ENCODE data around the gene GGA3. TPM values are rescaled to one million over a fixed set of nuclear protein-coding genes. Genes with fewer than 3 reads are reported as not detected.
A peak's percentile ranks its signal among the peaks of the same experiment; 100 is the strongest.

The GGA3 gene
- total RNA-seq, 1 experiment from 2014 or later = 58.3 TPM

- ChIA-PET CTCF (interaction anchor here (1.9 kb wide), 1 partner anchor 14 kb away, joined by 7 read pairs; no protein-coding TSS in a partner anchor), RAD21 (ENCODE audit: low non-redundant PET in 1 of 2, low total read pairs in 2 of 2, uncharacterized antibody in 2 of 2, unreplicated experiment in 2 of 2) (interaction anchor here in 1 of 2 experiments (0.6 to 1.5 kb wide), 3 partner anchors 8 to 85 kb away, joined by 3 to 4 read pairs (median 4); no protein-coding TSS in a partner anchor), POLR2A (no interaction called here)
- no peak overlapping the region; the same call in 1 of the 2 replicates for H3K27ac ChIP-seq (ENCODE audit: low read depth, low read length)
- TF ChIP-seq ZBTB33 (IDR thresholded peaks at IDR 0.05; ENCODE audit: extremely low read depth, insufficient replicate concordance, low read length) (no peak), TCF7L2 (IDR thresholded peaks at IDR 0.05; ENCODE audit: borderline replicate concordance, extremely low read depth, insufficient read depth, insufficient read length) (no peak), ZFX (IDR thresholded peaks at IDR 0.05) (no peak), ZNF274 (IDR thresholded peaks at IDR 0.05; ENCODE audit: low read depth, low read length) (no peak), SP1 (IDR thresholded peaks at IDR 0.05; ENCODE audit: low read depth) (no peak), EGR1 (IDR thresholded peaks at IDR 0.05; ENCODE audit: low read depth) (no peak), MAX (IDR thresholded peaks at IDR 0.05) (no peak), FOSL1 (IDR thresholded peaks at IDR 0.05; ENCODE audit: low read depth) (no peak), RAD21 (IDR thresholded peaks at IDR 0.05; ENCODE audit: low read depth) (no peak), ATF3 (IDR thresholded peaks at IDR 0.05) (no peak), EZH2phosphoT487 (IDR thresholded peaks at IDR 0.05; ENCODE audit: borderline replicate concordance) (no peak), SRF (IDR thresholded peaks at IDR 0.05; ENCODE audit: low read depth) (no peak), JUND (IDR thresholded peaks at IDR 0.05) (no peak), POLR2AphosphoS5 (IDR thresholded peaks at IDR 0.05; ENCODE audit: low read depth, low read length) (no peak), ELF1 (IDR thresholded peaks at IDR 0.05; ENCODE audit: borderline replicate concordance, low read depth) (no peak)
- no peak overlapping the region for H3K9ac ChIP-seq (ENCODE audit: low read length)
- peak; percentile 47; the same call in 1 of the 2 replicates for ATAC-seq
- H3K36me3 ChIP-seq (ENCODE audit: control insufficient read depth in 1 of 2, insufficient read depth in 2 of 2, low read length in 2 of 2) = no peaks in the 10 kb centered on the region
- no peak overlapping the region for H3K4me3 ChIP-seq (replicated peaks in 1 of 2; ENCODE audit: low read depth in 1 of 2, low read length in 2 of 2)
- H3K4me2 ChIP-seq (ENCODE audit: low read length) = peak overlapping the region; percentile 3; the same call in 1 of the 2 replicates
- no peaks in the 10 kb centered on the region for H3K79me2 ChIP-seq (ENCODE audit: insufficient read depth, low read length)
- no TSS peak for BruUV-seq (replicated peaks)
- no peak overlapping the region for H2AFZ ChIP-seq (ENCODE audit: low read depth, low read length, poor library complexity, severe bottlenecking)
- H4K20me1 ChIP-seq (ENCODE audit: insufficient read depth) = no peaks in the 10 kb centered on the region
- intact Hi-C loops (cut with micrococcal nuclease) = no loop called here
- H3K9me2 ChIP-seq (ENCODE audit: insufficient read depth) = no peaks in the 10 kb centered on the region
- no peaks in the 10 kb centered on the region for H3K27me3 ChIP-seq (ENCODE audit: insufficient read depth, low read length)
- H3K9me3 ChIP-seq (ENCODE audit: control insufficient read depth in 1 of 2, insufficient read depth in 1 of 2, low read depth in 1 of 2, low read length in 2 of 2) = no peaks in the 10 kb centered on the region
- DNase-seq (ENCODE audit: low read depth, low spot score) = no peak
- H3K4me1 ChIP-seq (ENCODE audit: control insufficient read depth in 1 of 2, insufficient read depth in 2 of 2, low read length in 2 of 2) = peaks cover 7 to 21% of the 10 kb centered on the region in 2 experiments
These were observed 47.6 kb upstream of the GGA3 start for GRCh38 chr17:75308732-75309629.
